H1 (cell line): ENCODE results near the gene CNOT2. TPM values are rescaled to one million over a fixed set of nuclear protein-coding genes. Genes with fewer than 3 reads are reported as not detected.

Experiments
- BRCA1 ChIP-seq: IDR thresholded peaks from 2 replicates; pipeline ENCODE4 v1.6.1; 2012; ENCODE audit warnings: low read depth, low read length, improper control_type of control experiment
- GABPA ChIP-seq: IDR thresholded peaks from 2 replicates; pipeline ENCODE4 v1.6.1; 2011; ENCODE audit warnings: mild to moderate bottlenecking, low read length, moderate library complexity, borderline replicate concordance; ENCODE audit not compliant: insufficient read depth
- ZNF274 ChIP-seq: IDR thresholded peaks from 2 replicates; pipeline ENCODE4 v1.7.0; 2012; ENCODE audit warnings: low read length, borderline replicate concordance; ENCODE audit errors: extremely low read depth
- polyA plus RNA-seq, 7 experiments: library from polyadenylated mRNA; depleted of rRNA in 3 of 7; stranded (reverse) in 5 of 7; unstranded in 2 of 7; fragments of >200 nt in 5 of 7; fragments of 200-250 nt in 2 of 7; gene quantifications; 1 replicate in 5 of 7; 2 replicates in 1 of 7; 4 replicates in 1 of 7; pipeline versions ENCODE4 v1.2.1 to v1.2.3, GENCODE V29; 2011 to 2013; ENCODE audit warnings: missing spikeins in 2 of 7, mixed read lengths in 2 of 7
- total RNA-seq: library from RNA; stranded (reverse); fragmentation: NEBNext Ultra II Directional; extraction: Animal tissue kit (Norgen Biotek cat#: 25700); gene quantifications from 2 replicates; pipeline ENCODE4 v1.2.1, GENCODE V29; 2021
- TF ChIP-seq, protein P1 (sequence below): IDR thresholded peaks from 2 replicates; pipeline ENCODE4 v1.6.1; 2012; ENCODE audit warnings: low read length, inconsistent platforms

The CNOT2 gene
- total and polyA plus RNA-seq, 2 of the 8 experiments (the other 6 are each of a cell fraction or from before 2014, with no cell fraction given), result 61.2 to 64.8 TPM

DNA sequence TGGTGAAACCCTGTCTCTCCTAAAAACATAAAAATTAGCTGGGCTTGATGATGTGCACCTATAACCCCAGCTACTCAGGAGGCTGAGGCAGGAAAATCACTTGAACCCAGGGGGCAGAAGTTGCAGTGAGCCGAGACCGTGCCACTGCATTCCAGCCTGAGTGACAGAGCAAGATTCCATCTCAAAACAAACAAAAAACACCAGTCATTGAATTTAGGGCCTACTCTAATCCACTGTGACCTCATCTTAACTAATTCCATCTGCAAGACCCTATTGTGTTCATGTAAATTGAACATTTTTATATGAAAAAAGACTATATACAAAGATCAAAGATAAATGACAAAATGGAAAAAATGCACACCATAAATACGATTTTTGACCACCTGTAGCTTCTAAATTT is 140.7 kb downstream of the CNOT2 start (continued):
- TF ChIP-seq GABPA (no peak), ZNF274 (no peak), BRCA1 (no peak)
- TF ChIP-seq, protein P1, sequence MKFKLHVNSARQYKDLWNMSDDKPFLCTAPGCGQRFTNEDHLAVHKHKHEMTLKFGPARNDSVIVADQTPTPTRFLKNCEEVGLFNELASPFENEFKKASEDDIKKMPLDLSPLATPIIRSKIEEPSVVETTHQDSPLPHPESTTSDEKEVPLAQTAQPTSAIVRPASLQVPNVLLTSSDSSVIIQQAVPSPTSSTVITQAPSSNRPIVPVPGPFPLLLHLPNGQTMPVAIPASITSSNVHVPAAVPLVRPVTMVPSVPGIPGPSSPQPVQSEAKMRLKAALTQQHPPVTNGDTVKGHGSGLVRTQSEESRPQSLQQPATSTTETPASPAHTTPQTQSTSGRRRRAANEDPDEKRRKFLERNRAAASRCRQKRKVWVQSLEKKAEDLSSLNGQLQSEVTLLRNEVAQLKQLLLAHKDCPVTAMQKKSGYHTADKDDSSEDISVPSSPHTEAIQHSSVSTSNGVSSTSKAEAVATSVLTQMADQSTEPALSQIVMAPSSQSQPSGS, result no peak
- TF ChIP-seq, all 59 proteins: peak for 0
